Neural cell (in vitro differentiated cells): ENCODE results near the gene ZNF614.

Source experiments
- EP300 ChIP-seq: fragments of 450-650 bp; conservative IDR thresholded peaks from 2 replicates; pipeline ENCODE4 v1.6.1; 2014; ENCODE audit warnings: antibody characterized with exemption, mild to moderate bottlenecking, moderate library complexity; ENCODE audit not compliant: poor library complexity, severe bottlenecking
- POLR2AphosphoS5 ChIP-seq: IDR thresholded peaks from 2 replicates; pipeline ENCODE4 v1.6.1; 2012
- REST ChIP-seq: IDR thresholded peaks from 2 replicates; pipeline ENCODE4 v1.6.1; 2012; ENCODE audit warnings: borderline replicate concordance
- TF ChIP-seq, protein P1 (sequence below): fragments of 450-650 bp; IDR thresholded peaks from 2 replicates; pipeline ENCODE4 v1.5.1; 2014; ENCODE audit warnings: antibody characterized with exemption, mild to moderate bottlenecking, moderate library complexity; ENCODE audit not compliant: poor library complexity, severe bottlenecking

DNA sequence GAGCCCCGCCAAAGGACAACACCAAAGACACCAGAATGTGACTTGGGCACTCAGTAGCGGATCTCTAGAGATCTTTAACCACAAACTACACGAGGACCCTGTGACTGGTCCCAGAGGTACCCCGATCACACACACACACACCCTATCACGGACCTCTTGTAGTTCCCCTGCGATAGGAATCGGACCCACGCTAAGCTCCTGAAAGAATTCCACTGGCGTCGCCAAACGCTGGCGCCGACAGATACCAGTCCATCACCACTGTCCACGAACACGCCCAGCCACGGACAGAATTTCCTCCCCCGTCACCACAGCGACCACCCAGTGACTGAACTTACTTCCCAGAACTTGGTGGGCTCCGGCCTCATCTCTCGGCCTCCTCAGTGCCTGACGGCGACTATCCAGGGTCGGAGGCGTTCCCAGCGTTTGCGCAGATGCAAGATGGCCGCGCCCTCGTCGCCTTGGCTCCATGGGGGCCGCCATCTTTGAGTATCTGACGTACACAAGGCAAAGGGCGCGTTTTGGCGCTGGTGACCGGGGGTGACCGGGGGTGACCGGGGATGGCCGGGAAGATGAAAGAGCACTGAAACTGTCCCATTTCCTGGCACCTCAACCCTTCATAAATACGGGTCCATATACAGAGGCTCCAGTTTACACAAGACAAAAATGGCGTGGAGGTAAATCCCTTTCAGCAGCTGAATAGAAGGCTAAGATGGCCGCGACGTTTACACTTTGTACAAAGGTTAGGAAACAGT, 20.2 kb downstream of the ZNF614 start, which contains the start of gene ZNF615:
- TF ChIP-seq, protein P1, sequence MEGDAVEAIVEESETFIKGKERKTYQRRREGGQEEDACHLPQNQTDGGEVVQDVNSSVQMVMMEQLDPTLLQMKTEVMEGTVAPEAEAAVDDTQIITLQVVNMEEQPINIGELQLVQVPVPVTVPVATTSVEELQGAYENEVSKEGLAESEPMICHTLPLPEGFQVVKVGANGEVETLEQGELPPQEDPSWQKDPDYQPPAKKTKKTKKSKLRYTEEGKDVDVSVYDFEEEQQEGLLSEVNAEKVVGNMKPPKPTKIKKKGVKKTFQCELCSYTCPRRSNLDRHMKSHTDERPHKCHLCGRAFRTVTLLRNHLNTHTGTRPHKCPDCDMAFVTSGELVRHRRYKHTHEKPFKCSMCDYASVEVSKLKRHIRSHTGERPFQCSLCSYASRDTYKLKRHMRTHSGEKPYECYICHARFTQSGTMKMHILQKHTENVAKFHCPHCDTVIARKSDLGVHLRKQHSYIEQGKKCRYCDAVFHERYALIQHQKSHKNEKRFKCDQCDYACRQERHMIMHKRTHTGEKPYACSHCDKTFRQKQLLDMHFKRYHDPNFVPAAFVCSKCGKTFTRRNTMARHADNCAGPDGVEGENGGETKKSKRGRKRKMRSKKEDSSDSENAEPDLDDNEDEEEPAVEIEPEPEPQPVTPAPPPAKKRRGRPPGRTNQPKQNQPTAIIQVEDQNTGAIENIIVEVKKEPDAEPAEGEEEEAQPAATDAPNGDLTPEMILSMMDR = no peak
- TF ChIP-seq REST = no peak
- peak; percentile 75 for TF ChIP-seq POLR2AphosphoS5
- TF ChIP-seq EP300 = peak; percentile 9
